T-helper 1 cell treated with Interleukin-12 subunit alpha and Interleukin-12 subunit beta and Interleukin-4 antibody, amounts not matched to agents 30 ng/mL and 1 ng/mL, for 36 hours (primary cell): ENCODE data around the gene NEMF. TPM values are rescaled to one million over a fixed set of nuclear protein-coding genes. Genes with fewer than 3 reads are reported as not detected.
"Not testable (repeated sequence)": the region's sequence is repeated elsewhere in the genome, so short reads cannot be mapped to it uniquely, and the experiment has no call there.

ENCODE experiments used
- intact Hi-C: fragments of 100-400 bp; cut with micrococcal nuclease; formaldehyde crosslinking; loops from one replicate; pipeline ENCODE4 v1.15.1; 2024
- total RNA-seq: library from RNA; stranded (reverse); gene quantifications from 2 replicates; pipeline ENCODE4 v1.2.3, GENCODE V29; 2022

The NEMF gene
- 94.7 and 98.0 TPM in 2 replicates for total RNA-seq

- intact Hi-C loops, result loop anchor here (1.0 to 5.0 kb wide), 17 partner anchors 9 to 680 kb away; partner anchors contain the start of genes KLHDC2, MAP4K5, MGAT2 and POLE2
These were observed at the start of gene NEMF for GRCh38 chr14:49852301-49853157. TSS of gene NEMF (minus strand) at chr14:49852788. CDS start at chr14:49852753, 35 bp downstream.

- intact Hi-C loops, result no loop called here
These were observed 48.4 kb upstream of the NEMF start for GRCh38 chr14:49900973-49901372.

GRCh38 chr14:49898485-49898884 is 45.9 kb upstream of the NEMF start:
- intact Hi-C loops, result no loop called here

- intact Hi-C loops, result loop anchor here (1.0 to 2.0 kb wide), 2 partner anchors 49 to 185 kb away; no protein-coding TSS in a partner anchor
These were observed 45.4 kb upstream of the NEMF start for GRCh38 chr14:49897965-49898364.

- intact Hi-C loops, result loop anchor here (1.0 to 2.0 kb wide), 2 partner anchors 49 to 186 kb away; no protein-coding TSS in a partner anchor
These were observed 44.8 kb upstream of the NEMF start for GRCh38 chr14:49897414-49897813.

- intact Hi-C loops, result loop anchor here (1.0 to 2.0 kb wide), 4 partner anchors 50 to 186 kb away; no protein-coding TSS in a partner anchor
These were observed 44.4 kb upstream of the NEMF start for GRCh38 chr14:49896966-49897365.

GRCh38 chr14:49896272-49896671 is 43.7 kb upstream of the NEMF start:
- intact Hi-C loops, result loop anchor here (1.0 to 2.0 kb wide), 3 partner anchors 51 to 142 kb away; no protein-coding TSS in a partner anchor

GRCh38 chr14:49895480-49895879 is 42.9 kb upstream of the NEMF start:
- intact Hi-C loops, result no loop called here

- intact Hi-C loops, result not testable (repeated sequence)
These were observed 41.9 kb upstream of the NEMF start for GRCh38 chr14:49894214-49895107.

- intact Hi-C loops, result loop anchor here (1.0 kb wide), 1 partner anchor 169 kb away; no protein-coding TSS in a partner anchor
These were observed 41.0 kb upstream of the NEMF start for GRCh38 chr14:49893309-49894213.

GRCh38 chr14:49892636-49893308 is 40.2 kb upstream of the NEMF start, which contains the start of gene ARF6:
TSS of gene ARF6 (plus strand) at chr14:49893082. CDS start at chr14:49893737, 655 bp downstream.
- intact Hi-C loops, result loop anchor here (1.0 kb wide), 14 partner anchors 13 to 420 kb away; partner anchors contain the start of genes DMAC2L, L2HGDH and VCPKMT

- intact Hi-C loops, result loop anchor here (1.0 kb wide), 13 partner anchors 13 to 420 kb away; partner anchors contain the start of genes DMAC2L, L2HGDH and VCPKMT
These were observed 39.7 kb upstream of the NEMF start for GRCh38 chr14:49892301-49892635.

- intact Hi-C loops, result no loop called here
These were observed 35.7 kb upstream of the NEMF start for GRCh38 chr14:49888293-49888692.

- intact Hi-C loops, result no loop called here
These were observed 33.9 kb upstream of the NEMF start for GRCh38 chr14:49886523-49886922.

GRCh38 chr14:49882826-49883694 is 30.5 kb upstream of the NEMF start:
- intact Hi-C loops, result no loop called here

- intact Hi-C loops, result no loop called here
These were observed 28.9 kb upstream of the NEMF start for GRCh38 chr14:49881350-49882001.

- intact Hi-C loops, result no loop called here
These were observed 27.9 kb upstream of the NEMF start for GRCh38 chr14:49880267-49881064.
